Measurements from ENCODE around the gene WDR90. TPM values are rescaled to one million over a fixed set of nuclear protein-coding genes. Genes with fewer than 3 reads are reported as not detected.
A peak's percentile ranks its signal among the peaks of the same experiment; 100 is the strongest.

Gene WDR90
- polyA plus RNA-seq, 3 donors = 0.13 to 16.5 (median 1.1) TPM

DNA sequence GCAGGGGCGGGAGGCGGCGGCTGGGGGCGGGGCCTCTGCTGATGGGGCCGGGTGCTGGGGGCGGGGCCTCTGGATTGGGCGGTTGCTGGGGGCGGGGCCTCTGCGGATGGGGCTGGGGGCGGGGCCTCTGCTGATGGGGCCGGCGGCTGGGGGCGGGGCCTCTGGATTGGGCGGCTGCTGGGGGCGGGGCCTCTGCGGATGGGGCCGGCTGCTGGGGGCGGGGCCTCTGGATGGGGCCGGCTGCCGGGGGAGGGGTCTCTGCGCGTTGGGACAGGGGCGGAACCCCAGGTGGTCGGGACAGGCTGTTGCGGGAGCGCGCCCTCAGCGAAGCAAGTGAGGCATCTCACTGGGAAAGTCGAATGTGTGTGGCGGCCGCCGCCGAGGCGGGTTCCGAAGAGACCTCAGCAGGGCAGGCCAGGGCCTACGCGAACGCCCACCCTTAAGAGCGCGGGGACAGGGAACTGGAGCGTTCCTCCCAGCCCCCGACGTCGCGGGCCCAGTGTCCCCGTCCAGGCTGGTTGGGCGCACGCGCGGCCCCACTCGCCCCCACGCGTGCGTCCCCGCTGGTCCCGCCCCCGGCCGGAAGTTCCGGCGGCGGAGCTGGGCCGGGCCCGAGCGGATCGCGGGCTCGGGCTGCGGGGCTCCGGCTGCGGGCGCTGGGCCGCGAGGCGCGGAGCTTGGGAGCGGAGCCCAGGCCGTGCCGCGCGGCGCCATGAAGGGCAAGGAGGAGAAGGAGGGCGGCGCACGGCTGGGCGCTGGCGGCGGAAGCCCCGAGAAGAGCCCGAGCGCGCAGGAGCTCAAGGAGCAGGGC, 30.9 kb downstream of the WDR90 start, which contains the start of gene STUB1:
STUB1 (plus strand) TSS at position 597 of the 811 bp plus-strand sequence; CDS start at position 713, 116 bp downstream.
- under 1% methylated on average over 76 of the region's 91 CpGs for WGBS (ENCODE audit: insufficient coverage)
- Histone ChIP-seq H3K27me3 (ENCODE audit: control insufficient read depth in 2 of 2, insufficient read depth in 2 of 2, low read length in 2 of 2) (peaks cover 3 to 25% of the 10 kb centered on the region in 2 donors), H3K27ac (ENCODE audit: low read depth in 1 of 2, low read length in 2 of 2) (peak within 1 kb of the TSS; percentile 74 to 85), H2AFZ (ENCODE audit: insufficient read depth, low read depth, low read length, poor library complexity, severe bottlenecking) (peak within 1 kb of the TSS; percentile 82), H3K79me2 (ENCODE audit: insufficient read depth, low read length) (peaks cover 33% of the 10 kb centered on the region), H3K9ac (ENCODE audit: insufficient read depth, low read length, poor library complexity, severe bottlenecking) (peak within 1 kb of the TSS; percentile 78), H3K4me1 (ENCODE audit: control insufficient read depth in 1 of 2, insufficient read depth in 2 of 2, low read length in 2 of 2) (peaks cover 39 to 59% of the 10 kb centered on the region in 2 donors), H3K9me3 (replicated peaks in 1 of 2; ENCODE audit: control insufficient read depth in 1 of 2, insufficient read depth in 1 of 2, low read length in 2 of 2) (no peaks in the 10 kb centered on the region), H3K4me2 (replicated peaks; ENCODE audit: extremely low read depth, low read length, poor library complexity, severe bottlenecking) (peak within 1 kb of the TSS; percentile 95), H3K4me3 (replicated peaks in 1 of 3; ENCODE audit: low read depth in 2 of 3, low read length in 3 of 3) (peak within 1 kb of the TSS; percentile 58 to 82 (median 76)), H4K20me1 (ENCODE audit: insufficient read depth, low read length) (peaks cover 35% of the 10 kb centered on the region), H3K36me3 (replicated peaks in 1 of 2; ENCODE audit: control insufficient read depth in 1 of 2, insufficient read depth in 2 of 2, low read length in 2 of 2) (peaks cover 10 to 20% of the 10 kb centered on the region in 2 donors)
- peaks cover 29% of the 10 kb centered on the region for H3K4me1 Mint-ChIP-seq
- DNase-seq = peak; percentile 73 to 85 (median 75)
- intact Hi-C loops (cut with micrococcal nuclease) = loop anchor here (2.0 to 5.0 kb wide), 3 partner anchors 17 to 93 kb away; partner anchors contain the start of gene METTL26 (in 1 of the 2)
- peaks cover 14 to 21% of the 10 kb centered on the region in 2 donors for H3K36me3 Mint-ChIP-seq
- peak within 1 kb of the TSS; percentile 79 to 90 for H3K4me3 Mint-ChIP-seq
- peaks cover 0 to 3% (median 0%) of the 10 kb centered on the region in 7 donors for H3K9me3 Mint-ChIP-seq
- peak within 1 kb of the TSS; percentile 63 to 93 (median 91) for H3K27ac Mint-ChIP-seq
- no peak for TF ChIP-seq CTCF (IDR thresholded peaks at IDR 0.05)
- H3K27me3 Mint-ChIP-seq (ENCODE audit: low read depth in 3 of 3) = peaks cover 16 to 30% (median 19%) of the 10 kb centered on the region in 3 donors

DNA sequence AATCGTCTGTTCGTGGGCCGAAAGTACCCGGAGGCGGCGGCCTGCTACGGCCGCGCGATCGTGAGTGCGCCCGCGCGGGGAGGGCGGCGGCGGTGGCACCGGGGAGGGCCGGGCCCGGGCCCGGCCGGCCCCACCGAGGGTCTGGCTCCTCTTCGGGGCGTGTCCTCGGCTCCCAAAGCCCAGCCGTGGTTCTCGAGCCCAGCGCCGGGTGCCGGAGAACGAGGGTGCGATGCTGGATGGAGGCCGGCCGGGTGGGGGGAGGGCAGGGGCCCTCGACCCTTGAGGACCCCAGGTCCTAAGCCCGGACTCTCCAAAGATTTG, 31.4 kb downstream of the WDR90 start:
- Histone ChIP-seq H2AFZ (ENCODE audit: insufficient read depth, low read depth, low read length, poor library complexity, severe bottlenecking) (peak overlapping the region; percentile 79), H3K9me3 (replicated peaks in 1 of 2; ENCODE audit: control insufficient read depth in 1 of 2, insufficient read depth in 1 of 2, low read length in 2 of 2) (no peaks in the 10 kb centered on the region), H3K27ac (ENCODE audit: low read depth in 1 of 2, low read length in 2 of 2) (peak overlapping the region; percentile 52 to 74), H4K20me1 (ENCODE audit: insufficient read depth, low read length) (peaks cover 32% of the 10 kb centered on the region), H3K4me1 (ENCODE audit: control insufficient read depth in 1 of 2, insufficient read depth in 2 of 2, low read length in 2 of 2) (peaks cover 38 to 58% of the 10 kb centered on the region in 2 donors), H3K36me3 (replicated peaks in 1 of 2; ENCODE audit: control insufficient read depth in 1 of 2, insufficient read depth in 2 of 2, low read length in 2 of 2) (peaks cover 10 to 20% of the 10 kb centered on the region in 2 donors), H3K4me3 (replicated peaks in 1 of 3; ENCODE audit: low read depth in 2 of 3, low read length in 3 of 3) (peak overlapping the region; percentile 58 to 82 (median 76)), H3K4me2 (replicated peaks; ENCODE audit: extremely low read depth, low read length, poor library complexity, severe bottlenecking) (peak overlapping the region; percentile 95), H3K79me2 (ENCODE audit: insufficient read depth, low read length) (peaks cover 33% of the 10 kb centered on the region), H3K27me3 (ENCODE audit: control insufficient read depth in 2 of 2, insufficient read depth in 2 of 2, low read length in 2 of 2) (peaks cover 3 to 21% of the 10 kb centered on the region in 2 donors), H3K9ac (ENCODE audit: insufficient read depth, low read length, poor library complexity, severe bottlenecking) (peak overlapping the region; percentile 78)
- intact Hi-C loops (cut with micrococcal nuclease) = loop anchor here (5.0 kb wide), 2 partner anchors 43 to 93 kb away; partner anchors contain the start of gene METTL26 (in 1 of the 2)
- no peak for DNase-seq
- Mint-ChIP-seq H3K27ac (peak overlapping the region in 4 of 7 donors; percentile 20 to 73 (median 56)), H3K4me3 (peak overlapping the region; percentile 74 to 76), H3K36me3 (peaks cover 14 to 21% of the 10 kb centered on the region in 2 donors), H3K27me3 (ENCODE audit: low read depth in 3 of 3) (peaks cover 13 to 25% (median 15%) of the 10 kb centered on the region in 3 donors), H3K9me3 (no peaks in the 10 kb centered on the region), H3K4me1 (peaks cover 26% of the 10 kb centered on the region)
- TF ChIP-seq CTCF (IDR thresholded peaks at IDR 0.05) = no peak
- under 1% methylated on average over 34 of the region's 38 CpGs for WGBS (ENCODE audit: insufficient coverage)
